Peyer's patch (tissue), 4 donors: Measurements from ENCODE around the gene CCDC187.

ENCODE experiments used
- POLR2A ChIP-seq, 2 donors: fragments of 450-650 bp; IDR thresholded peaks; one replicate each; pipeline ENCODE4 v1.5.1; 2017; ENCODE audit warnings: antibody characterized with exemption in 2 of 2, mild to moderate bottlenecking in 2 of 2, moderate library complexity in 2 of 2
- TF ChIP-seq, protein P1 (sequence below), 6 experiments: fragments of 450-650 bp in 4 of 6; fragments of 200-600 bp in 2 of 6; sonication (generic) in 1 of 6; IDR thresholded peaks; one replicate each; pipeline ENCODE4 v1.5.1; 2017 to 2019; ENCODE audit warnings: antibody characterized with exemption in 6 of 6, mild to moderate bottlenecking in 3 of 6, moderate library complexity in 1 of 6

DNA sequence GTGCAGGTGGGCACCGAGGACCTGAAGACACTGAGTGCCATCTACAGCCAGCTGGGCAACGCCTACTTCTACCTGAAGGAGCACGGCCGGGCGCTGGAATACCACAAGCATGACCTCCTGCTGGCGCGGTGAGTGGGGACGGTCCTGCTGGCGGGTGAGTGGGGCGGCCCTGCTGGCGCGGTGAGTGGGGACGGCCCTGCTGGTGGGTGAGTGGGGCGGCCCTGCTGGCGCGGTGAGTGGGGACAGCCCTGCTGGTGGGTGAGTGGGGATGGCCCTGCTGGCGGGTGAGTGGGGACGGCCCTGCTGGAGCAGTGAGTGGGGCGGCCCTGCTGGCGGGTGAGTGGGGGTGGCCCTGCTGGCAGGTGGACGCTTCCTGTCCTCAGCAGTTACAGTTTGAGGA lies 30.6 kb upstream of the CCDC187 start:
- TF ChIP-seq, protein P1, sequence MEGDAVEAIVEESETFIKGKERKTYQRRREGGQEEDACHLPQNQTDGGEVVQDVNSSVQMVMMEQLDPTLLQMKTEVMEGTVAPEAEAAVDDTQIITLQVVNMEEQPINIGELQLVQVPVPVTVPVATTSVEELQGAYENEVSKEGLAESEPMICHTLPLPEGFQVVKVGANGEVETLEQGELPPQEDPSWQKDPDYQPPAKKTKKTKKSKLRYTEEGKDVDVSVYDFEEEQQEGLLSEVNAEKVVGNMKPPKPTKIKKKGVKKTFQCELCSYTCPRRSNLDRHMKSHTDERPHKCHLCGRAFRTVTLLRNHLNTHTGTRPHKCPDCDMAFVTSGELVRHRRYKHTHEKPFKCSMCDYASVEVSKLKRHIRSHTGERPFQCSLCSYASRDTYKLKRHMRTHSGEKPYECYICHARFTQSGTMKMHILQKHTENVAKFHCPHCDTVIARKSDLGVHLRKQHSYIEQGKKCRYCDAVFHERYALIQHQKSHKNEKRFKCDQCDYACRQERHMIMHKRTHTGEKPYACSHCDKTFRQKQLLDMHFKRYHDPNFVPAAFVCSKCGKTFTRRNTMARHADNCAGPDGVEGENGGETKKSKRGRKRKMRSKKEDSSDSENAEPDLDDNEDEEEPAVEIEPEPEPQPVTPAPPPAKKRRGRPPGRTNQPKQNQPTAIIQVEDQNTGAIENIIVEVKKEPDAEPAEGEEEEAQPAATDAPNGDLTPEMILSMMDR (IDR thresholded peaks at IDR 0.05) = no peak
- no peak for TF ChIP-seq POLR2A (IDR thresholded peaks at IDR 0.05)
